ENCODE results near the gene PRR20B.
"Not testable (repeated sequence)": the region's sequence is repeated elsewhere in the genome, so short reads cannot be mapped to it uniquely, and the experiment has no call there.

GRCh38 chr13:57140235-57140968, 6.9 kb upstream of the PRR20B start, which contains the start of gene PRR20A:
- not testable (repeated sequence) for TF ChIP-seq GATA2, GATA3 (IDR thresholded peaks at IDR 0.05; ENCODE audit: low read depth, low read length)
